DOHH2 (cell line): Measurements from ENCODE around the gene NEK10.

Experiments used
- H3F3A ChIP-seq: fragments of 200-600 bp; sonication (generic), shearing (Covaris generic); 2 replicates; pipeline ENCODE4 v1.6.0; 2016; ENCODE audit warnings: antibody characterized with exemption, mild to moderate bottlenecking; ENCODE audit not compliant: control insufficient read depth, insufficient read depth
- H3K27ac ChIP-seq: fragments of 200-600 bp; sonication (generic); 2 replicates; pipeline ENCODE4 v1.5.1; 2014; ENCODE audit warnings: low read depth, mild to moderate bottlenecking, low read length, moderate library complexity
- H3K27me3 ChIP-seq: fragments of 200-600 bp; sonication (generic); 2 replicates; pipeline ENCODE4 v1.6.1; 2014; ENCODE audit warnings: mild to moderate bottlenecking, low read length, mixed read lengths; ENCODE audit not compliant: control insufficient read depth
- H3K36me3 ChIP-seq: fragments of 200-600 bp; sonication (generic); 2 replicates; pipeline ENCODE4 v1.6.1; 2014; ENCODE audit warnings: mild to moderate bottlenecking, low read length, moderate library complexity, mixed read lengths; ENCODE audit not compliant: control insufficient read depth
- H3K4me1 ChIP-seq: fragments of 200-600 bp; sonication (generic); 2 replicates; pipeline ENCODE4 v1.6.1; 2014; ENCODE audit warnings: mild to moderate bottlenecking, low read length, mixed read lengths; ENCODE audit not compliant: control insufficient read depth
- H3K4me2 ChIP-seq: fragments of 200-600 bp; sonication (generic); 2 replicates; pipeline ENCODE4 v1.6.0; 2014; ENCODE audit warnings: mild to moderate bottlenecking, low read length, moderate library complexity
- H3K4me3 ChIP-seq: fragments of 200-600 bp; sonication (generic); 2 replicates; pipeline ENCODE4 v1.5.1; 2014; ENCODE audit warnings: mild to moderate bottlenecking, low read length, mixed read lengths
- H3K79me2 ChIP-seq: fragments of 200-600 bp; sonication (generic); 2 replicates; pipeline ENCODE4 v1.6.1; 2014; ENCODE audit warnings: mild to moderate bottlenecking, low read length, mixed read lengths; ENCODE audit not compliant: control insufficient read depth
- H3K9me2 ChIP-seq: fragments of 200-600 bp; sonication (generic); replicated peaks from 2 replicates; pipeline ENCODE4 v1.6.1; 2014; ENCODE audit warnings: mild to moderate bottlenecking, low read length, mixed read lengths; ENCODE audit not compliant: control insufficient read depth
- H3K9me3 ChIP-seq: fragments of 200-600 bp; sonication (generic); 2 replicates; pipeline ENCODE4 v1.6.1; 2014; ENCODE audit warnings: antibody characterized with exemption, low read length, mixed read lengths; ENCODE audit not compliant: control insufficient read depth, insufficient read depth
- H4K20me1 ChIP-seq: fragments of 200-600 bp; sonication (generic); 2 replicates; pipeline ENCODE4 v1.6.0; 2014; ENCODE audit warnings: low read depth, mild to moderate bottlenecking, antibody characterized with exemption, low read length, moderate library complexity; ENCODE audit not compliant: control insufficient read depth, insufficient read depth
- CTCF ChIP-seq: fragments of 200-600 bp; sonication (generic); IDR thresholded peaks from one replicate; pipeline ENCODE4 v1.5.1; 2014; ENCODE audit warnings: antibody characterized with exemption, mild to moderate bottlenecking, low read depth, low read length; ENCODE audit not compliant: poor library complexity, severe bottlenecking
- EZH2phosphoT487 ChIP-seq: fragments of 200-600 bp; sonication (generic); IDR thresholded peaks from 2 replicates; pipeline ENCODE4 v1.6.1; 2017; ENCODE audit warnings: borderline replicate concordance, mild to moderate bottlenecking, antibody characterized with exemption, low read length, moderate library complexity, mixed read lengths

The NEK10 gene

GRCh38 chr3:27319847-27320526 lies 49.2 kb downstream of the NEK10 start:
- H4K20me1 ChIP-seq, result no peaks in the 10 kb centered on the region
- H3K36me3 ChIP-seq, result no peaks in the 10 kb centered on the region
- H3K27ac ChIP-seq, result no peak overlapping the region

GRCh38 chr3:27319304-27319703 lies 49.9 kb downstream of the NEK10 start:
- H3K79me2 ChIP-seq, result no peaks in the 10 kb centered on the region
- no peak overlapping the region for H3K4me2 ChIP-seq
- H3K4me3 ChIP-seq, result no peak overlapping the region
- no peaks in the 10 kb centered on the region for H3K9me3 ChIP-seq
- no peaks in the 10 kb centered on the region for H3F3A ChIP-seq
- no peaks in the 10 kb centered on the region for H3K9me2 ChIP-seq
- H3K27ac ChIP-seq, result no peak overlapping the region
- no peaks in the 10 kb centered on the region for H4K20me1 ChIP-seq
- no peaks in the 10 kb centered on the region for H3K27me3 ChIP-seq
- TF ChIP-seq CTCF (no peak), EZH2phosphoT487 (no peak)
- no peaks in the 10 kb centered on the region for H3K4me1 ChIP-seq
- H3K36me3 ChIP-seq, result no peaks in the 10 kb centered on the region

More at GRCh38 chr3:27319847-27320526, 49.2 kb downstream of the NEK10 start:
- no peak overlapping the region for H3K4me2 ChIP-seq
- TF ChIP-seq EZH2phosphoT487 (no peak), CTCF (no peak)
- H3K9me2 ChIP-seq, result no peaks in the 10 kb centered on the region
- H3F3A ChIP-seq, result no peaks in the 10 kb centered on the region
- no peaks in the 10 kb centered on the region for H3K27me3 ChIP-seq
- H3K4me1 ChIP-seq, result no peaks in the 10 kb centered on the region
- H3K79me2 ChIP-seq, result no peaks in the 10 kb centered on the region
- no peak overlapping the region for H3K4me3 ChIP-seq
- H3K9me3 ChIP-seq, result no peaks in the 10 kb centered on the region

- TF ChIP-seq CTCF, result no peak
- no peak for TF ChIP-seq EZH2phosphoT487
- Histone ChIP-seq H4K20me1 (no peaks in the 10 kb centered on the region), H3K36me3 (no peaks in the 10 kb centered on the region), H3K4me1 (no peaks in the 10 kb centered on the region), H3K9me3 (no peaks in the 10 kb centered on the region), H3K27ac (no peak overlapping the region), H3K27me3 (no peaks in the 10 kb centered on the region), H3K79me2 (no peaks in the 10 kb centered on the region), H3F3A (no peaks in the 10 kb centered on the region), H3K4me2 (no peak overlapping the region), H3K4me3 (no peak overlapping the region), H3K9me2 (no peaks in the 10 kb centered on the region)
These were observed 52.1 kb downstream of the NEK10 start for GRCh38 chr3:27317096-27317495.
